ENCODE measurements around the gene IFNK. TPM values are rescaled to one million over a fixed set of nuclear protein-coding genes. Genes with fewer than 3 reads are reported as not detected.

IFNK gene
- polyA plus RNA-seq, 1 of the 3 experiments (the other 2 are of a cell fraction): not detected

- no peaks in the 10 kb centered on the region for H3K9me3 ChIP-seq
- H3K9ac ChIP-seq: no peak overlapping the region
- peaks cover 5% of the 10 kb centered on the region; the same call in 1 of the 2 replicates for H3K79me2 ChIP-seq (ENCODE audit: insufficient read depth)
- no peaks in the 10 kb centered on the region for H3K9me2 ChIP-seq
- no peak overlapping the region for H2AFZ ChIP-seq (ENCODE audit: low read depth)
- ChIA-PET POLR2A (no interaction called here), CTCF (interaction anchor here (1.2 kb wide), 1 partner anchor 52 kb away, joined by 3 read pairs; no protein-coding TSS in a partner anchor)
- no peak overlapping the region for H3K4me3 ChIP-seq (ENCODE audit: low read depth in 2 of 2, low read length in 1 of 2)
- no peak overlapping the region for H3K27ac ChIP-seq (ENCODE audit: low read depth in 2 of 2, low read length in 1 of 2)
- no peak overlapping the region for H3K4me2 ChIP-seq
- H3K4me1 ChIP-seq (ENCODE audit: control insufficient read depth in 1 of 2, insufficient read depth in 2 of 2, low read depth in 1 of 2, low read length in 1 of 2): peaks cover 0 to 2% of the 10 kb centered on the region in 2 experiments; a peak in 2 of 4 replicates
- no peaks in the 10 kb centered on the region for H3K27me3 ChIP-seq (ENCODE audit: insufficient read depth)
- no peaks in the 10 kb centered on the region for H3K36me3 ChIP-seq (replicated peaks in 1 of 2; ENCODE audit: control insufficient read depth in 1 of 2, insufficient read depth in 2 of 2, low read length in 1 of 2)
- DNase-seq: no peak
- no peak for TF ChIP-seq FOSL2 (IDR thresholded peaks at IDR 0.05; ENCODE audit: borderline replicate concordance, low read depth)
- peaks cover 22% of the 10 kb centered on the region for H3F3A ChIP-seq (replicated peaks; ENCODE audit: insufficient read depth)
- H4K20me1 ChIP-seq (ENCODE audit: insufficient read depth): no peaks in the 10 kb centered on the region
Measured at GRCh38 chr9:27523141-27523540, 949 bp upstream of the IFNK start.

- Histone ChIP-seq H3K4me2 (no peak overlapping the region), H3K27me3 (ENCODE audit: insufficient read depth) (no peaks in the 10 kb centered on the region), H3K4me1 (ENCODE audit: control insufficient read depth in 1 of 2, insufficient read depth in 2 of 2, low read depth in 1 of 2, low read length in 1 of 2) (peaks cover 0 to 8% of the 10 kb centered on the region in 2 experiments; a peak in 2 of 4 replicates), H3K36me3 (replicated peaks in 1 of 2; ENCODE audit: control insufficient read depth in 1 of 2, insufficient read depth in 2 of 2, low read length in 1 of 2) (no peaks in the 10 kb centered on the region), H3K9me3 (no peaks in the 10 kb centered on the region), H2AFZ (ENCODE audit: low read depth) (no peak overlapping the region), H3K9ac (no peak overlapping the region), H3K4me3 (ENCODE audit: low read depth in 2 of 2, low read length in 1 of 2) (no peak overlapping the region), H3K27ac (ENCODE audit: low read depth in 2 of 2, low read length in 1 of 2) (no peak overlapping the region), H3K9me2 (no peaks in the 10 kb centered on the region), H3K79me2 (ENCODE audit: insufficient read depth) (no peaks in the 10 kb centered on the region), H3F3A (replicated peaks; ENCODE audit: insufficient read depth) (peaks cover 14% of the 10 kb centered on the region), H4K20me1 (ENCODE audit: insufficient read depth) (no peaks in the 10 kb centered on the region)
- TF ChIP-seq EZH2phosphoT487 (IDR thresholded peaks at IDR 0.05; ENCODE audit: borderline replicate concordance, low read depth) (no peak), GABPA (IDR thresholded peaks at IDR 0.05; ENCODE audit: low read depth) (no peak), GATA2 (CRISPR knock-in tag; IDR thresholded peaks at IDR 0.05) (no peak), TEAD4 (IDR thresholded peaks at IDR 0.05; ENCODE audit: borderline replicate concordance, insufficient read depth) (no peak)
- WGBS (ENCODE audit: low lambda C conversion rate): 97% methylated on average over 8 of the region's 8 CpGs
- ChIA-PET POLR2A (no interaction called here), CTCF (interaction anchor here (1.3 to 3.4 kb wide), 3 partner anchors 21 to 194 kb away, joined by 4 to 16 read pairs (median 4); no protein-coding TSS in a partner anchor)
- no peak for DNase-seq
Measured at GRCh38 chr9:27527702-27528075, 3.6 kb downstream of the IFNK start.

- no peaks in the 10 kb centered on the region for H3K9me3 ChIP-seq
- H3F3A ChIP-seq (replicated peaks; ENCODE audit: insufficient read depth): peaks cover 14% of the 10 kb centered on the region
- 94% methylated on average over 38 of the region's 44 CpGs for WGBS (ENCODE audit: low lambda C conversion rate)
- H2AFZ ChIP-seq (ENCODE audit: low read depth): no peak overlapping the region
- ChIA-PET CTCF (interaction anchor here (1.3 to 3.4 kb wide), 3 partner anchors 20 to 195 kb away, joined by 4 to 16 read pairs (median 4); no protein-coding TSS in a partner anchor), POLR2A (no interaction called here)
- no peaks in the 10 kb centered on the region for H3K27me3 ChIP-seq (ENCODE audit: insufficient read depth)
- H3K9me2 ChIP-seq: no peaks in the 10 kb centered on the region
- H3K9ac ChIP-seq: no peak overlapping the region
- peak overlapping the region in 1 of 2 experiments; percentile 75; a peak in 2 of 4 replicates for H3K4me3 ChIP-seq (ENCODE audit: low read depth in 2 of 2, low read length in 1 of 2)
- no peak for TF ChIP-seq TCF12 (IDR thresholded peaks at IDR 0.05)
- no peak for TF ChIP-seq POLR2AphosphoS5 (IDR thresholded peaks at IDR 0.05; ENCODE audit: low read depth, low read length)
- no peak for TF ChIP-seq TAF1 (IDR thresholded peaks at IDR 0.05; ENCODE audit: borderline replicate concordance, low read depth, low read length)
- TF ChIP-seq JUND (IDR thresholded peaks at IDR 0.05): no peak
- TF ChIP-seq FOSL2 (IDR thresholded peaks at IDR 0.05; ENCODE audit: borderline replicate concordance, low read depth): no peak
- no peak for TF ChIP-seq SMC3 (IDR thresholded peaks at IDR 0.05; ENCODE audit: low read depth, low read length)
- TF ChIP-seq YY1 (IDR thresholded peaks at IDR 0.05; ENCODE audit: low read depth): no peak
- TF ChIP-seq RAD21 (IDR thresholded peaks at IDR 0.05; ENCODE audit: low read length): no peak
- no peak for TF ChIP-seq FOXJ3 (CRISPR knock-in tag; IDR thresholded peaks at IDR 0.05)
- TF ChIP-seq IRF3 (IDR thresholded peaks at IDR 0.05; ENCODE audit: low read depth, low read length): no peak
- TF ChIP-seq ELF1 (IDR thresholded peaks at IDR 0.05): no peak
- TF ChIP-seq, protein P1, sequence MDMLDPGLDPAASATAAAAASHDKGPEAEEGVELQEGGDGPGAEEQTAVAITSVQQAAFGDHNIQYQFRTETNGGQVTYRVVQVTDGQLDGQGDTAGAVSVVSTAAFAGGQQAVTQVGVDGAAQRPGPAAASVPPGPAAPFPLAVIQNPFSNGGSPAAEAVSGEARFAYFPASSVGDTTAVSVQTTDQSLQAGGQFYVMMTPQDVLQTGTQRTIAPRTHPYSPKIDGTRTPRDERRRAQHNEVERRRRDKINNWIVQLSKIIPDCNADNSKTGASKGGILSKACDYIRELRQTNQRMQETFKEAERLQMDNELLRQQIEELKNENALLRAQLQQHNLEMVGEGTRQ (IDR thresholded peaks at IDR 0.05; ENCODE audit: borderline replicate concordance, low read depth, low read length): no peak
- no peak for TF ChIP-seq FOXM1 (IDR thresholded peaks at IDR 0.05; ENCODE audit: low read depth)
- no peak for TF ChIP-seq GATA2 (CRISPR knock-in tag; IDR thresholded peaks at IDR 0.05)
- no peak for TF ChIP-seq RCOR1 (IDR thresholded peaks at IDR 0.05; ENCODE audit: low read length)
- TF ChIP-seq, protein P2, sequence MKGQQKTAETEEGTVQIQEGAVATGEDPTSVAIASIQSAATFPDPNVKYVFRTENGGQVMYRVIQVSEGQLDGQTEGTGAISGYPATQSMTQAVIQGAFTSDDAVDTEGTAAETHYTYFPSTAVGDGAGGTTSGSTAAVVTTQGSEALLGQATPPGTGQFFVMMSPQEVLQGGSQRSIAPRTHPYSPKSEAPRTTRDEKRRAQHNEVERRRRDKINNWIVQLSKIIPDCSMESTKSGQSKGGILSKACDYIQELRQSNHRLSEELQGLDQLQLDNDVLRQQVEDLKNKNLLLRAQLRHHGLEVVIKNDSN (IDR thresholded peaks at IDR 0.05; ENCODE audit: borderline replicate concordance, low read depth): no peak
- no peak overlapping the region for H3K27ac ChIP-seq (ENCODE audit: low read depth in 2 of 2, low read length in 1 of 2)
- no peak for DNase-seq
- H3K4me2 ChIP-seq: peak overlapping the region; percentile 92; the same call in 1 of the 2 replicates
- H3K79me2 ChIP-seq (ENCODE audit: insufficient read depth): no peaks in the 10 kb centered on the region
- H3K36me3 ChIP-seq (replicated peaks in 1 of 2; ENCODE audit: control insufficient read depth in 1 of 2, insufficient read depth in 2 of 2, low read length in 1 of 2): no peaks in the 10 kb centered on the region
- peaks cover 0 to 8% of the 10 kb centered on the region in 2 experiments; a peak in 2 of 4 replicates for H3K4me1 ChIP-seq (ENCODE audit: control insufficient read depth in 1 of 2, insufficient read depth in 2 of 2, low read depth in 1 of 2, low read length in 1 of 2)
- no peaks in the 10 kb centered on the region for H4K20me1 ChIP-seq (ENCODE audit: insufficient read depth)
Measured at GRCh38 chr9:27528076-27528885, 4.2 kb downstream of the IFNK start.
